Esophagus muscularis mucosa (tissue), 3 donors: ENCODE data around the gene CSMD2.

Experiments
- CTCF ChIP-seq, 3 experiments: fragments of 200-600 bp in 2 of 3; fragments of 450-650 bp in 1 of 3; sonication (generic) in 2 of 3; IDR thresholded peaks; one replicate each; pipeline ENCODE4 v1.5.1; 2017 to 2019; ENCODE audit warnings: antibody characterized with exemption in 3 of 3, mild to moderate bottlenecking in 2 of 3, moderate library complexity in 1 of 3
- POLR2A ChIP-seq: fragments of 450-650 bp; IDR thresholded peaks from one replicate; pipeline ENCODE4 v1.6.1; 2017; ENCODE audit warnings: antibody characterized with exemption, moderate library complexity, mild to moderate bottlenecking, low read depth

GRCh38 chr1:34167389-34167788 is 2.4 kb upstream of the CSMD2 start:
- TF ChIP-seq CTCF (IDR thresholded peaks at IDR 0.05) (no peak), POLR2A (no peak)
